HEK293 (cell line): ENCODE results near the gene ZNF197.

Experiments used
- CTCF ChIA-PET: fragments of 350-600 bp; formaldehyde crosslinking; extraction: SDS; loops from one replicate; lab custom pipeline; 2021; ENCODE audit warnings: antibody characterized with exemption; lab: Yijun Ruan, JAX
- POLR2A ChIA-PET: fragments of 300-600 bp; formaldehyde crosslinking; extraction: SDS; loops from one replicate; lab custom pipeline; 2020; ENCODE audit warnings: antibody characterized with exemption, inconsistent platforms; lab: Yijun Ruan, JAX
- H3K27ac ChIP-seq: fragments of 200-500 bp; sonication (Bioruptor generic); 2 replicates; pipeline ENCODE4 v1.5.1; 2014; ENCODE audit warnings: low read depth, low read length, control low read depth, inconsistent platforms; ENCODE audit errors: extremely low read depth
- H3K36me3 ChIP-seq, 2 experiments: fragments of 200-500 bp in 1 of 2; sonication (Bioruptor generic) in 1 of 2; 1 replicate in 1 of 2; 2 replicates in 1 of 2; pipeline ENCODE4 v1.5.1; 2014 to 2017; ENCODE audit warnings: inconsistent platforms in 2 of 2, low read length in 2 of 2; ENCODE audit not compliant: control insufficient read depth in 2 of 2, insufficient read depth in 1 of 2
- H3K4me1 ChIP-seq: fragments of 200-500 bp; sonication (Bioruptor generic); 2 replicates; pipeline ENCODE4 v1.5.1; 2014; ENCODE audit warnings: mild to moderate bottlenecking, low read length, inconsistent platforms; ENCODE audit not compliant: control insufficient read depth, insufficient read depth
- H3K4me3 ChIP-seq: 2 replicates; pipeline ENCODE4 v1.5.1; 2011; ENCODE audit warnings: low read depth, mild to moderate bottlenecking, control low read depth, low read length, moderate library complexity
- H3K9me3 ChIP-seq: fragments of 200-500 bp; sonication (Bioruptor generic); 2 replicates; pipeline ENCODE4 v1.5.1; 2014; ENCODE audit warnings: low read depth, low read length, inconsistent platforms; ENCODE audit not compliant: control insufficient read depth, insufficient read depth
- HOXA7 ChIP-seq: sonication (generic); formaldehyde crosslinking; IDR thresholded peaks from 2 replicates; pipeline ENCODE4 v1.8.1; 2022; ENCODE audit warnings: missing genetic modification reagents, borderline replicate concordance
- HOXC10 ChIP-seq: sonication (generic); formaldehyde crosslinking; IDR thresholded peaks from 2 replicates; pipeline ENCODE4 v1.8.1; 2023; ENCODE audit warnings: mild to moderate bottlenecking, missing genetic modification reagents
- MEIS1 ChIP-seq: sonication (generic); formaldehyde crosslinking; IDR thresholded peaks from 2 replicates; pipeline ENCODE4 v1.8.1; 2022; ENCODE audit warnings: missing genetic modification reagents, mild to moderate bottlenecking, borderline replicate concordance
- OVOL3 ChIP-seq: fragments of 450-650 bp; formaldehyde crosslinking; IDR thresholded peaks from 2 replicates; pipeline ENCODE4 v1.5.1; 2016; ENCODE audit warnings: missing biosample characterization, missing genetic modification characterization
- RBAK ChIP-seq: fragments of 450-650 bp; formaldehyde crosslinking; IDR thresholded peaks from 2 replicates; pipeline ENCODE4 v1.5.1; 2016; ENCODE audit warnings: missing biosample characterization, missing genetic modification characterization
- REPIN1 ChIP-seq: fragments of 450-650 bp; formaldehyde crosslinking; IDR thresholded peaks from 2 replicates; pipeline ENCODE4 v1.5.1; 2017; ENCODE audit warnings: missing biosample characterization, missing genetic modification characterization, low read depth
- YY2 ChIP-seq: fragments of 450-650 bp; formaldehyde crosslinking; IDR thresholded peaks from 2 replicates; pipeline ENCODE4 v1.5.1; 2016; ENCODE audit warnings: missing biosample characterization, missing genetic modification characterization
- ZBTB8A ChIP-seq: fragments of 450-650 bp; formaldehyde crosslinking; IDR thresholded peaks from 2 replicates; pipeline ENCODE4 v1.5.1; 2016; ENCODE audit warnings: missing biosample characterization, missing genetic modification characterization
- ZFP41 ChIP-seq: fragments of 450-650 bp; formaldehyde crosslinking; IDR thresholded peaks from 2 replicates; pipeline ENCODE4 v1.5.1; 2016; ENCODE audit warnings: missing biosample characterization, missing genetic modification characterization, borderline replicate concordance
- ZNF121 ChIP-seq: fragments of 450-650 bp; formaldehyde crosslinking; IDR thresholded peaks from 2 replicates; pipeline ENCODE4 v1.5.1; 2016; ENCODE audit warnings: missing biosample characterization, missing genetic modification characterization
- ZNF184 ChIP-seq: fragments of 450-650 bp; IDR thresholded peaks from 2 replicates; pipeline ENCODE4 v1.5.1; 2018; ENCODE audit warnings: missing biosample characterization, mild to moderate bottlenecking, missing genetic modification characterization
- ZNF24 ChIP-seq: fragments of 450-650 bp; formaldehyde crosslinking; IDR thresholded peaks from 2 replicates; pipeline ENCODE4 v1.5.1; 2016; ENCODE audit warnings: missing biosample characterization, missing genetic modification characterization
- ZNF37A ChIP-seq: fragments of 450-650 bp; IDR thresholded peaks from 2 replicates; pipeline ENCODE4 v1.5.1; 2018; ENCODE audit warnings: missing biosample characterization, missing genetic modification characterization
- ZNF521 ChIP-seq: fragments of 450-650 bp; formaldehyde crosslinking; IDR thresholded peaks from 2 replicates; pipeline ENCODE4 v1.5.1; 2017; ENCODE audit warnings: missing biosample characterization, mild to moderate bottlenecking, missing genetic modification characterization
- ZNF571 ChIP-seq: fragments of 450-650 bp; formaldehyde crosslinking; IDR thresholded peaks from 2 replicates; pipeline ENCODE4 v1.5.0; 2017; ENCODE audit warnings: missing biosample characterization, missing genetic modification characterization
- ZNF596 ChIP-seq: fragments of 450-650 bp; IDR thresholded peaks from 2 replicates; pipeline ENCODE4 v1.5.0; 2018; ENCODE audit warnings: missing biosample characterization, mild to moderate bottlenecking, missing genetic modification characterization, moderate library complexity
- ZNF837 ChIP-seq: fragments of 450-650 bp; formaldehyde crosslinking; IDR thresholded peaks from 2 replicates; pipeline ENCODE4 v1.5.1; 2016; ENCODE audit warnings: missing biosample characterization, missing genetic modification characterization
- TF ChIP-seq, protein P1 (sequence below): fragments of 450-650 bp; formaldehyde crosslinking; IDR thresholded peaks from 2 replicates; pipeline ENCODE4 v1.5.1; 2016; ENCODE audit warnings: missing biosample characterization, missing genetic modification characterization, borderline replicate concordance
- TF ChIP-seq, protein P2 (sequence below): fragments of 450-650 bp; formaldehyde crosslinking; IDR thresholded peaks from 2 replicates; pipeline ENCODE4 v1.5.1; 2016; ENCODE audit warnings: missing biosample characterization, missing genetic modification characterization, borderline replicate concordance
- TF ChIP-seq, protein P3 (sequence below): fragments of 450-650 bp; formaldehyde crosslinking; IDR thresholded peaks from 2 replicates; pipeline ENCODE4 v1.5.0; 2017; ENCODE audit warnings: missing biosample characterization, missing genetic modification characterization, borderline replicate concordance

ZNF197 gene

DNA sequence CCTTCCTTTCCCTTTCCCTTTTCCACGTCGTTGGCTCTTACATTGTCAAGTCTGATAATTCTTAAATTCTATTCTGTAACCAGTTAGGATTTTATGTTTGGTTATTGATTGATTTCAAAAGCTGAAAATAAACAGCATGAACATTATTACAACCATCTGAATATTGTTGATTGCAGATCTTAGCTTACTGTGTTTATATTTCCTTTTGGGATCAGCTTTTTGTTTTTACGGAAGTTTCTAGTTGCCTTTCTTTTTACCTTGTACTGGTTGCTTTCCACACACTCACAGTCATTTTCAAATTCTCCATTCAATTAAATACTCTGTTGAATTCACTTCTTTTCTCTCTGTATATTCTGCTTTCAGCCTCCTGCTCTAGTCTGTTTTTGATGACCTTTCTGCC is 40.3 kb downstream of the ZNF197 start:
- Histone ChIP-seq H3K4me1 (no peaks in the 10 kb centered on the region), H3K4me3 (no peak overlapping the region), H3K9me3 (no peaks in the 10 kb centered on the region), H3K36me3 (peaks cover 0 to 26% of the 10 kb centered on the region in 2 experiments; a peak in 1 of 3 replicates), H3K27ac (no peak overlapping the region)
- ChIA-PET POLR2A (no interaction called here), CTCF (no interaction called here)
- no peak for TF ChIP-seq ZFP41 (tag by site-specific recombination)
- TF ChIP-seq OVOL3 (tag by site-specific recombination) = no peak
- no peak for TF ChIP-seq HOXC10 (CRISPR knock-in tag)
- TF ChIP-seq ZNF596 (tag by site-specific recombination) = no peak
- no peak for TF ChIP-seq HOXA7 (CRISPR knock-in tag)
- no peak for TF ChIP-seq RBAK (tag by site-specific recombination)
- no peak for TF ChIP-seq ZBTB8A
- TF ChIP-seq ZNF121 (tag by site-specific recombination) = no peak
- TF ChIP-seq ZNF571 = no peak
- TF ChIP-seq, protein P1, sequence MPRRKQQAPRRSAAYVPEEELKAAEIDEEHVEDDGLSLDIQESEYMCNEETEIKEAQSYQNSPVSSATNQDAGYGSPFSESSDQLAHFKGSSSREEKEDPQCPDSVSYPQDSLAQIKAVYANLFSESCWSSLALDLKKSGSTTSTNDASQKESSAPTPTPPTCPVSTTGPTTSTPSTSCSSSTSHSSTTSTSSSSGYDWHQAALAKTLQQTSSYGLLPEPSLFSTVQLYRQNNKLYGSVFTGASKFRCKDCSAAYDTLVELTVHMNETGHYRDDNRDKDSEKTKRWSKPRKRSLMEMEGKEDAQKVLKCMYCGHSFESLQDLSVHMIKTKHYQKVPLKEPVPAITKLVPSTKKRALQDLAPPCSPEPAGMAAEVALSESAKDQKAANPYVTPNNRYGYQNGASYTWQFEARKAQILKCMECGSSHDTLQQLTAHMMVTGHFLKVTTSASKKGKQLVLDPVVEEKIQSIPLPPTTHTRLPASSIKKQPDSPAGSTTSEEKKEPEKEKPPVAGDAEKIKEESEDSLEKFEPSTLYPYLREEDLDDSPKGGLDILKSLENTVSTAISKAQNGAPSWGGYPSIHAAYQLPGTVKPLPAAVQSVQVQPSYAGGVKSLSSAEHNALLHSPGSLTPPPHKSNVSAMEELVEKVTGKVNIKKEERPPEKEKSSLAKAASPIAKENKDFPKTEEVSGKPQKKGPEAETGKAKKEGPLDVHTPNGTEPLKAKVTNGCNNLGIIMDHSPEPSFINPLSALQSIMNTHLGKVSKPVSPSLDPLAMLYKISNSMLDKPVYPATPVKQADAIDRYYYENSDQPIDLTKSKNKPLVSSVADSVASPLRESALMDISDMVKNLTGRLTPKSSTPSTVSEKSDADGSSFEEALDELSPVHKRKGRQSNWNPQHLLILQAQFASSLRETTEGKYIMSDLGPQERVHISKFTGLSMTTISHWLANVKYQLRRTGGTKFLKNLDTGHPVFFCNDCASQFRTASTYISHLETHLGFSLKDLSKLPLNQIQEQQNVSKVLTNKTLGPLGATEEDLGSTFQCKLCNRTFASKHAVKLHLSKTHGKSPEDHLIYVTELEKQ (tag by site-specific recombination) = no peak
- TF ChIP-seq, protein P2, sequence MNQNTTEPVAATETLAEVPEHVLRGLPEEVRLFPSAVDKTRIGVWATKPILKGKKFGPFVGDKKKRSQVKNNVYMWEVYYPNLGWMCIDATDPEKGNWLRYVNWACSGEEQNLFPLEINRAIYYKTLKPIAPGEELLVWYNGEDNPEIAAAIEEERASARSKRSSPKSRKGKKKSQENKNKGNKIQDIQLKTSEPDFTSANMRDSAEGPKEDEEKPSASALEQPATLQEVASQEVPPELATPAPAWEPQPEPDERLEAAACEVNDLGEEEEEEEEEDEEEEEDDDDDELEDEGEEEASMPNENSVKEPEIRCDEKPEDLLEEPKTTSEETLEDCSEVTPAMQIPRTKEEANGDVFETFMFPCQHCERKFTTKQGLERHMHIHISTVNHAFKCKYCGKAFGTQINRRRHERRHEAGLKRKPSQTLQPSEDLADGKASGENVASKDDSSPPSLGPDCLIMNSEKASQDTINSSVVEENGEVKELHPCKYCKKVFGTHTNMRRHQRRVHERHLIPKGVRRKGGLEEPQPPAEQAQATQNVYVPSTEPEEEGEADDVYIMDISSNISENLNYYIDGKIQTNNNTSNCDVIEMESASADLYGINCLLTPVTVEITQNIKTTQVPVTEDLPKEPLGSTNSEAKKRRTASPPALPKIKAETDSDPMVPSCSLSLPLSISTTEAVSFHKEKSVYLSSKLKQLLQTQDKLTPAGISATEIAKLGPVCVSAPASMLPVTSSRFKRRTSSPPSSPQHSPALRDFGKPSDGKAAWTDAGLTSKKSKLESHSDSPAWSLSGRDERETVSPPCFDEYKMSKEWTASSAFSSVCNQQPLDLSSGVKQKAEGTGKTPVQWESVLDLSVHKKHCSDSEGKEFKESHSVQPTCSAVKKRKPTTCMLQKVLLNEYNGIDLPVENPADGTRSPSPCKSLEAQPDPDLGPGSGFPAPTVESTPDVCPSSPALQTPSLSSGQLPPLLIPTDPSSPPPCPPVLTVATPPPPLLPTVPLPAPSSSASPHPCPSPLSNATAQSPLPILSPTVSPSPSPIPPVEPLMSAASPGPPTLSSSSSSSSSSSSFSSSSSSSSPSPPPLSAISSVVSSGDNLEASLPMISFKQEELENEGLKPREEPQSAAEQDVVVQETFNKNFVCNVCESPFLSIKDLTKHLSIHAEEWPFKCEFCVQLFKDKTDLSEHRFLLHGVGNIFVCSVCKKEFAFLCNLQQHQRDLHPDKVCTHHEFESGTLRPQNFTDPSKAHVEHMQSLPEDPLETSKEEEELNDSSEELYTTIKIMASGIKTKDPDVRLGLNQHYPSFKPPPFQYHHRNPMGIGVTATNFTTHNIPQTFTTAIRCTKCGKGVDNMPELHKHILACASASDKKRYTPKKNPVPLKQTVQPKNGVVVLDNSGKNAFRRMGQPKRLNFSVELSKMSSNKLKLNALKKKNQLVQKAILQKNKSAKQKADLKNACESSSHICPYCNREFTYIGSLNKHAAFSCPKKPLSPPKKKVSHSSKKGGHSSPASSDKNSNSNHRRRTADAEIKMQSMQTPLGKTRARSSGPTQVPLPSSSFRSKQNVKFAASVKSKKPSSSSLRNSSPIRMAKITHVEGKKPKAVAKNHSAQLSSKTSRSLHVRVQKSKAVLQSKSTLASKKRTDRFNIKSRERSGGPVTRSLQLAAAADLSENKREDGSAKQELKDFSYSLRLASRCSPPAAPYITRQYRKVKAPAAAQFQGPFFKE (tag by site-specific recombination) = no peak
- no peak for TF ChIP-seq YY2 (tag by site-specific recombination)
- TF ChIP-seq ZNF37A (tag by site-specific recombination) = no peak
- no peak for TF ChIP-seq ZNF24

DNA sequence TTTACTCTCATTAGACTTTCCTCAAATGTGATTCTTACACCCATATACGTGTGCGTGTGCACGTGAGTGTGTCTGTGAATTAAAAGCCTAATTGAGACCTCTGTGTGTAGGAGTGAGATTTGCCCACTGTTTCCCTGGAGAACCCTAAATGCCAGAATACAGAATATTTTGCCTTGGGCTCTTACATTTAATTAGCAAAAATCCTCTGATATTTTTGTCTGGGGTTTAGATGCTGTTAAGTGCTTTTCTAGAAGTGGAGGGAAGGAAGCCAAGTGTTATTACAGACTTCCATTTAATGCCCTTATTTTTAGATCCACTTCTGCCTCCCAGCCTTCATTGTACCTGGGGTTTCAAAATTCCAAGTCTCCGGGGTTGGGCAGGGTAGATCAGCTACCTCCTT is 41.5 kb downstream of the ZNF197 start:
- TF ChIP-seq, protein P3, sequence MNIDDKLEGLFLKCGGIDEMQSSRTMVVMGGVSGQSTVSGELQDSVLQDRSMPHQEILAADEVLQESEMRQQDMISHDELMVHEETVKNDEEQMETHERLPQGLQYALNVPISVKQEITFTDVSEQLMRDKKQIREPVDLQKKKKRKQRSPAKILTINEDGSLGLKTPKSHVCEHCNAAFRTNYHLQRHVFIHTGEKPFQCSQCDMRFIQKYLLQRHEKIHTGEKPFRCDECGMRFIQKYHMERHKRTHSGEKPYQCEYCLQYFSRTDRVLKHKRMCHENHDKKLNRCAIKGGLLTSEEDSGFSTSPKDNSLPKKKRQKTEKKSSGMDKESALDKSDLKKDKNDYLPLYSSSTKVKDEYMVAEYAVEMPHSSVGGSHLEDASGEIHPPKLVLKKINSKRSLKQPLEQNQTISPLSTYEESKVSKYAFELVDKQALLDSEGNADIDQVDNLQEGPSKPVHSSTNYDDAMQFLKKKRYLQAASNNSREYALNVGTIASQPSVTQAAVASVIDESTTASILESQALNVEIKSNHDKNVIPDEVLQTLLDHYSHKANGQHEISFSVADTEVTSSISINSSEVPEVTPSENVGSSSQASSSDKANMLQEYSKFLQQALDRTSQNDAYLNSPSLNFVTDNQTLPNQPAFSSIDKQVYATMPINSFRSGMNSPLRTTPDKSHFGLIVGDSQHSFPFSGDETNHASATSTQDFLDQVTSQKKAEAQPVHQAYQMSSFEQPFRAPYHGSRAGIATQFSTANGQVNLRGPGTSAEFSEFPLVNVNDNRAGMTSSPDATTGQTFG (tag by site-specific recombination) = no peak
- TF ChIP-seq ZNF837 (no peak), ZNF521 (no peak), REPIN1 (tag by site-specific recombination) (no peak), HOXC10 (CRISPR knock-in tag) (no peak), MEIS1 (CRISPR knock-in tag) (no peak), ZNF184 (tag by site-specific recombination) (no peak)
- H3K36me3 ChIP-seq = peaks cover 0 to 14% of the 10 kb centered on the region in 2 experiments; a peak in 1 of 3 replicates
- H3K9me3 ChIP-seq = no peaks in the 10 kb centered on the region
- H3K4me3 ChIP-seq = no peak overlapping the region
- no peak overlapping the region for H3K27ac ChIP-seq
- POLR2A ChIA-PET = no interaction called here
- H3K4me1 ChIP-seq = no peaks in the 10 kb centered on the region
- CTCF ChIA-PET = interaction anchor here (0.6 kb wide), 1 partner anchor 131 kb away, joined by 3 read pairs; no protein-coding TSS in a partner anchor
